ENCODE data around the gene ELN.
"Not testable (repeated sequence)": the region's sequence is repeated elsewhere in the genome, so short reads cannot be mapped to it uniquely, and the experiment has no call there.

GRCh38 chr7:73979656-73980055, 48.3 kb upstream of the ELN start:
- TF ChIP-seq POLR2A, CTCF (IDR thresholded peaks at IDR 0.05): not testable (repeated sequence)
